Brain microvascular endothelial cell (primary cell): ENCODE measurements around the gene SORCS1.
"Not testable (repeated sequence)": the region's sequence is repeated elsewhere in the genome, so short reads cannot be mapped to it uniquely, and the experiment has no call there.

ENCODE experiments used
- DNase-seq: peaks from one replicate; pipeline ENCODE4 v3.0.0-alpha.2; 2020
- H3K27ac ChIP-seq: fragments of 250-450 bp; sonication (Bioruptor Pico); 2 replicates; pipeline ENCODE4 v1.5.1; 2020; ENCODE audit warnings: mild to moderate bottlenecking, moderate library complexity
- H3K27me3 ChIP-seq: fragments of 250-450 bp; sonication (Bioruptor Pico); replicated peaks from 2 replicates; pipeline ENCODE4 v1.5.1; 2020; ENCODE audit warnings: mild to moderate bottlenecking
- H3K36me3 ChIP-seq: fragments of 250-450 bp; sonication (Bioruptor Pico); replicated peaks from 2 replicates; pipeline ENCODE4 v1.5.1; 2020; ENCODE audit warnings: mild to moderate bottlenecking
- H3K4me3 ChIP-seq: 2 replicates; pipeline ENCODE4 v1.5.1; 2011; ENCODE audit warnings: low read depth, mild to moderate bottlenecking, control low read depth, low read length, moderate library complexity
- CTCF ChIP-seq: IDR thresholded peaks from 2 replicates; pipeline ENCODE4 v1.5.1; 2011; ENCODE audit warnings: low read depth, mild to moderate bottlenecking, moderate library complexity, low read length, control low read depth, inconsistent platforms; ENCODE audit errors: missing control alignments
- in situ Hi-C: cut with HindIII; loops from 2 replicates; pipeline ENCODE4 v1.10.0; 2017; ENCODE audit warnings: low sequenced_read_pairs, low pct_ligation_motif_present

SORCS1 gene

GRCh38 chr10:106931159-106931852 lies 233.2 kb downstream of the SORCS1 start:
- no peak overlapping the region for H3K4me3 ChIP-seq
- H3K27me3 ChIP-seq, result no peaks in the 10 kb centered on the region
- no peak for TF ChIP-seq CTCF
- in situ Hi-C loops, result no loop called here
- DNase-seq, result no peak
- H3K36me3 ChIP-seq, result no peaks in the 10 kb centered on the region
- no peak overlapping the region for H3K27ac ChIP-seq

GRCh38 chr10:106930751-106931150 lies 233.8 kb downstream of the SORCS1 start:
- no peak for TF ChIP-seq CTCF
- H3K36me3 ChIP-seq, result no peaks in the 10 kb centered on the region
- H3K27ac ChIP-seq, result no peak overlapping the region
- in situ Hi-C loops, result no loop called here
- no peak overlapping the region for H3K4me3 ChIP-seq
- no peaks in the 10 kb centered on the region for H3K27me3 ChIP-seq
- DNase-seq, result no peak

- DNase-seq, result no peak
- no peak for TF ChIP-seq CTCF
- no peak overlapping the region for H3K4me3 ChIP-seq
- no peak overlapping the region for H3K27ac ChIP-seq
- no peaks in the 10 kb centered on the region for H3K36me3 ChIP-seq
- in situ Hi-C loops, result no loop called here
- no peaks in the 10 kb centered on the region for H3K27me3 ChIP-seq
Measured at GRCh38 chr10:106929291-106929895, 235.1 kb downstream of the SORCS1 start.

DNA sequence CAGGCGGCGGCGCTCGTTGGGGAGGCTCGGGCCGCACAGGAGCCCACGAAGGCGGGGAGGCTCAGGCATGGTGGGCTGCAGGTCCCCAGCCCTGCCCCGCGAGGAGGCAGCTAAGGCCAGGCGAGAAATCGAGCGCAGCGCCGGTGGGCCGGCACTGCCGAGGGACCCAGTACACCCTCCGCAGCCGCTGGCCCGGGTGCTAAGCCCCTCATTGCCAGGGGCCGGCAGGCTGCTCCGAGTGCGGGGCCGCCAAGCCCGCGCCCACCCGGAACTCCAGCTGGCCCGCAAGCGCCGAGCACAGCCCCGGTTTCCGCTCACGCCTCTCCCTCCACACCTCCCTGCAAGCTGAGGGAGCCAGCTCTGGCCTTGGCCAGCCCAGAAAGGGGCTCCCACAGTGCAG lies 236.4 kb downstream of the SORCS1 start:
- in situ Hi-C loops, H3K27me3 ChIP-seq, H3K27ac ChIP-seq, H3K4me3 ChIP-seq, H3K36me3 ChIP-seq, DNase-seq: not testable (repeated sequence)

GRCh38 chr10:106925191-106925590 lies 239.3 kb downstream of the SORCS1 start:
- Histone ChIP-seq H3K4me3 (no peak overlapping the region), H3K27me3 (no peaks in the 10 kb centered on the region), H3K27ac (no peak overlapping the region), H3K36me3 (no peaks in the 10 kb centered on the region)
- TF ChIP-seq CTCF, result no peak
- DNase-seq, result no peak
- in situ Hi-C loops, result no loop called here

GRCh38 chr10:106920538-106920937 lies 244.0 kb downstream of the SORCS1 start:
- no peak for TF ChIP-seq CTCF
- Histone ChIP-seq H3K27me3 (no peaks in the 10 kb centered on the region), H3K27ac (no peak overlapping the region), H3K4me3 (no peak overlapping the region), H3K36me3 (no peaks in the 10 kb centered on the region)
- DNase-seq, result no peak
- in situ Hi-C loops, result no loop called here
